Activated CD4-positive, CD25-positive, alpha-beta regulatory T cell treated with anti-CD3 and anti-CD28 coated beads, Interleukin-2, amount 50 U/mL, for 24 hours (primary cell): Measurements from ENCODE around the gene OBSL1.

Source experiments
- ATAC-seq, 2 donors: fragments of 150-1000 bp; cut with Tn5 transposase; one replicate each; pipeline ENCODE4 v1.10.0; 2021; ENCODE audit warnings: mild to moderate bottlenecking in 1 of 2, moderate library complexity in 1 of 2

OBSL1 gene

GRCh38 chr2:219511547-219512325 lies 59.6 kb downstream of the OBSL1 start:
- no peak for ATAC-seq

- ATAC-seq: no peak
These were observed 60.7 kb downstream of the OBSL1 start for GRCh38 chr2:219510512-219511135.

GRCh38 chr2:219509780-219510511 lies 61.4 kb downstream of the OBSL1 start:
- peak; percentile 72 to 74 for ATAC-seq

GRCh38 chr2:219508971-219509779 lies 62.2 kb downstream of the OBSL1 start:
- peak in 1 of 2 donors; percentile 18 for ATAC-seq

- ATAC-seq: no peak
These were observed 63.0 kb downstream of the OBSL1 start for GRCh38 chr2:219508444-219508734.

- no peak for ATAC-seq
These were observed 63.5 kb downstream of the OBSL1 start for GRCh38 chr2:219507581-219508443.

- ATAC-seq: no peak
These were observed 64.4 kb downstream of the OBSL1 start for GRCh38 chr2:219506802-219507526.

- ATAC-seq: no peak
These were observed 65.1 kb downstream of the OBSL1 start for GRCh38 chr2:219506153-219506801.

- no peak for ATAC-seq
These were observed 65.8 kb downstream of the OBSL1 start for GRCh38 chr2:219505585-219505984.

- ATAC-seq: no peak
These were observed 68.7 kb downstream of the OBSL1 start for GRCh38 chr2:219502618-219503017.

GRCh38 chr2:219501849-219502248 lies 69.5 kb downstream of the OBSL1 start:
- no peak for ATAC-seq
